DOHH2 (cell line): Measurements from ENCODE around the gene DFFB.

Source experiments
- H3F3A ChIP-seq: fragments of 200-600 bp; sonication (generic), shearing (Covaris generic); 2 replicates; pipeline ENCODE4 v1.6.0; 2016; ENCODE audit warnings: antibody characterized with exemption, mild to moderate bottlenecking; ENCODE audit not compliant: control insufficient read depth, insufficient read depth
- H3K27ac ChIP-seq: fragments of 200-600 bp; sonication (generic); 2 replicates; pipeline ENCODE4 v1.5.1; 2014; ENCODE audit warnings: low read depth, mild to moderate bottlenecking, low read length, moderate library complexity
- H3K27me3 ChIP-seq: fragments of 200-600 bp; sonication (generic); 2 replicates; pipeline ENCODE4 v1.6.1; 2014; ENCODE audit warnings: mild to moderate bottlenecking, low read length, mixed read lengths; ENCODE audit not compliant: control insufficient read depth
- H3K36me3 ChIP-seq: fragments of 200-600 bp; sonication (generic); 2 replicates; pipeline ENCODE4 v1.6.1; 2014; ENCODE audit warnings: mild to moderate bottlenecking, low read length, moderate library complexity, mixed read lengths; ENCODE audit not compliant: control insufficient read depth
- H3K4me1 ChIP-seq: fragments of 200-600 bp; sonication (generic); 2 replicates; pipeline ENCODE4 v1.6.1; 2014; ENCODE audit warnings: mild to moderate bottlenecking, low read length, mixed read lengths; ENCODE audit not compliant: control insufficient read depth
- H3K4me2 ChIP-seq: fragments of 200-600 bp; sonication (generic); 2 replicates; pipeline ENCODE4 v1.6.0; 2014; ENCODE audit warnings: mild to moderate bottlenecking, low read length, moderate library complexity
- H3K4me3 ChIP-seq: fragments of 200-600 bp; sonication (generic); 2 replicates; pipeline ENCODE4 v1.5.1; 2014; ENCODE audit warnings: mild to moderate bottlenecking, low read length, mixed read lengths
- H3K79me2 ChIP-seq: fragments of 200-600 bp; sonication (generic); 2 replicates; pipeline ENCODE4 v1.6.1; 2014; ENCODE audit warnings: mild to moderate bottlenecking, low read length, mixed read lengths; ENCODE audit not compliant: control insufficient read depth
- H3K9me2 ChIP-seq: fragments of 200-600 bp; sonication (generic); replicated peaks from 2 replicates; pipeline ENCODE4 v1.6.1; 2014; ENCODE audit warnings: mild to moderate bottlenecking, low read length, mixed read lengths; ENCODE audit not compliant: control insufficient read depth
- H3K9me3 ChIP-seq: fragments of 200-600 bp; sonication (generic); 2 replicates; pipeline ENCODE4 v1.6.1; 2014; ENCODE audit warnings: antibody characterized with exemption, low read length, mixed read lengths; ENCODE audit not compliant: control insufficient read depth, insufficient read depth
- H4K20me1 ChIP-seq: fragments of 200-600 bp; sonication (generic); 2 replicates; pipeline ENCODE4 v1.6.0; 2014; ENCODE audit warnings: low read depth, mild to moderate bottlenecking, antibody characterized with exemption, low read length, moderate library complexity; ENCODE audit not compliant: control insufficient read depth, insufficient read depth
- EZH2phosphoT487 ChIP-seq: fragments of 200-600 bp; sonication (generic); IDR thresholded peaks from 2 replicates; pipeline ENCODE4 v1.6.1; 2017; ENCODE audit warnings: borderline replicate concordance, mild to moderate bottlenecking, antibody characterized with exemption, low read length, moderate library complexity, mixed read lengths
- TF ChIP-seq, protein P1 (sequence below): fragments of 200-600 bp; sonication (generic); IDR thresholded peaks from one replicate; pipeline ENCODE4 v1.5.1; 2014; ENCODE audit warnings: antibody characterized with exemption, mild to moderate bottlenecking, low read depth, low read length; ENCODE audit not compliant: poor library complexity, severe bottlenecking

DFFB gene

DNA sequence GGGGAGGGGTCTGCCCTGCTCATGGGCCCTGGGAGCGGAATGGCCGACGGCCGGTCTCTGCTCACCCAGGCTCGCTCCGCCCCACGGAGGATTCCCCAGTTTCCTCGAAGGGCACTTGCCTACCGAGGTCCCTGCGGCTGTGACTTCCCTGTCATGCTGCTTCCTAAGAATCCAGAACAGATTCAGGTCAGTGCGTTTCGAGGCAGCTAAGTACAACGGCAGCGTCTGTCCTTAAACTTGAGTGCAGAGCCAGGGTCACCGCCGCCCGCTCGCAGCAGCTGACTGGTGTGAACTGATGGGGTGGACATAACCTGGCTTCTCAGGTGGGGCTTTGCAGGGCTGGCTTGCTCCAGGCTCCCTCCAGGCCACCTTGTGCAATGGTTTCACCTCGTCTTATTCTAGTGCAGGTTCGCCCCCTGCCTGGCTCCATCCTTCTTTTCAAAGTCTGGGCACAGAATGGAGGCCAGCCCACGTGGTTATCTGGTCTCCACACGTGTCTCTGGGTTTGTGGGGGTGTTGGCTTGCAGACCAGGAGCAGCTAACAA, 50.4 kb downstream of the DFFB start:
- Histone ChIP-seq H3K79me2 (peaks cover 31% of the 10 kb centered on the region), H3K27ac (peak overlapping the region; percentile 96), H3K4me2 (peak overlapping the region; percentile 100), H3K36me3 (peaks cover 20% of the 10 kb centered on the region), H3K27me3 (no peaks in the 10 kb centered on the region), H4K20me1 (no peaks in the 10 kb centered on the region), H3K9me2 (no peaks in the 10 kb centered on the region), H3K4me1 (peaks cover 99% of the 10 kb centered on the region), H3K4me3 (peak overlapping the region; percentile 81), H3F3A (peaks cover 24% of the 10 kb centered on the region), H3K9me3 (no peaks in the 10 kb centered on the region)
- TF ChIP-seq EZH2phosphoT487 = no peak
- TF ChIP-seq, protein P1, sequence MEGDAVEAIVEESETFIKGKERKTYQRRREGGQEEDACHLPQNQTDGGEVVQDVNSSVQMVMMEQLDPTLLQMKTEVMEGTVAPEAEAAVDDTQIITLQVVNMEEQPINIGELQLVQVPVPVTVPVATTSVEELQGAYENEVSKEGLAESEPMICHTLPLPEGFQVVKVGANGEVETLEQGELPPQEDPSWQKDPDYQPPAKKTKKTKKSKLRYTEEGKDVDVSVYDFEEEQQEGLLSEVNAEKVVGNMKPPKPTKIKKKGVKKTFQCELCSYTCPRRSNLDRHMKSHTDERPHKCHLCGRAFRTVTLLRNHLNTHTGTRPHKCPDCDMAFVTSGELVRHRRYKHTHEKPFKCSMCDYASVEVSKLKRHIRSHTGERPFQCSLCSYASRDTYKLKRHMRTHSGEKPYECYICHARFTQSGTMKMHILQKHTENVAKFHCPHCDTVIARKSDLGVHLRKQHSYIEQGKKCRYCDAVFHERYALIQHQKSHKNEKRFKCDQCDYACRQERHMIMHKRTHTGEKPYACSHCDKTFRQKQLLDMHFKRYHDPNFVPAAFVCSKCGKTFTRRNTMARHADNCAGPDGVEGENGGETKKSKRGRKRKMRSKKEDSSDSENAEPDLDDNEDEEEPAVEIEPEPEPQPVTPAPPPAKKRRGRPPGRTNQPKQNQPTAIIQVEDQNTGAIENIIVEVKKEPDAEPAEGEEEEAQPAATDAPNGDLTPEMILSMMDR = no peak

DNA sequence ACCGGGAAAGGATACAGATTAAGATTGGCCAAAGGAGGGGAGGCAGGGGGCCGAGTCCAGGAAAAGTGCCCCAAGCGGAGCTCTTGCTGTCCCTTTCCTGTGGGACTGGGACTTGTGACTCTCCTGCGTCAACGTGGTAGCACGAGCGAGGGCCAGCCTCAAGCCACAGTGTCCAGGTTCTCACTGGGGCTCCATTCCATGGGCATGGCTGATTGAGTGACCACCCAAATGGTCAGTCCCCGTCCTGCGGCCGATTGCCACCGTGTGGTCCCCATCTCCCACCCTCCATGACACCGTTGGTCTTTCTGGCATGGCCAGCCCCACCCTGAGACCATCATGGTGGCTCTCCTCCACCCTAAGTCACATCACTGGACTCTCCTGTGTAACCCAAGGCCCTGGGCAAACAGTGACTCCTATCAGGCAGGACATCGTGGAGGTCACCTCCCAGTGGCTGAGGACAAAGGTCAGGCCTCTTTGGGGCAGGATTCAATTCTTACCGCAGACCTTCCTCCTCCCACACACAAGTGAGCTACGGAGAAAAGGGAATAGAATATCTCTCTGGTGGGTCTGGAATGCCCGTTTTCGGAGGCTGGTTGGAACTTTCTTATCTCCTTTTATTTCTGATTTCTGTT, 51.7 kb downstream of the DFFB start:
- no peak for TF ChIP-seq EZH2phosphoT487
- TF ChIP-seq, protein P1 = no peak

DNA sequence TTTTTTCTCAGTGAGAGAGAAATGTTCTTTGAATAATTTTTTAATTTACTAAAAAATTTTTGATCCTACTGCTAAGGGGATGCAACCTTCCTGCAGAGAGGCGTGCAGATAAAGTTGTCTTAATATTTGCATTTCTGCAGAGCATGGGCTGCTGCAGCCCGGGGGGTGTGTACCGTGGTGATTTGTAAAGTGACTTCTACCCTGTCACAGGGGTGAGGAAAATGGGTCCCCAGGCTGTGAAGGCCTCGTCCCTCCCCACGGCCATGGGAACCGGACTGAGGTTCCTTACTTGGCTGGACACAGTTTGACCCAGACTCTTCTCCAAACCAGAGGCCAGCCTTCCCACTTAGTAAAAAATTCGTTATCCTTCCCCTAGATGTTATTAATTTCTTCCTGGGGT, 52.3 kb downstream of the DFFB start:
- Histone ChIP-seq H3K4me3 (peak overlapping the region; percentile 81), H3K9me2 (no peaks in the 10 kb centered on the region), H3K36me3 (peaks cover 12% of the 10 kb centered on the region), H3K4me1 (peaks cover 86% of the 10 kb centered on the region), H3K9me3 (no peaks in the 10 kb centered on the region), H3K27me3 (no peaks in the 10 kb centered on the region), H3K79me2 (peaks cover 48% of the 10 kb centered on the region), H4K20me1 (no peaks in the 10 kb centered on the region), H3K4me2 (peak overlapping the region; percentile 100), H3K27ac (peak overlapping the region; percentile 96), H3F3A (peaks cover 23% of the 10 kb centered on the region)
- TF ChIP-seq EZH2phosphoT487 = no peak
- TF ChIP-seq, protein P1 = no peak

More for the DNA sequence above, 51.7 kb downstream of the DFFB start:
- Histone ChIP-seq H3K9me2 (no peaks in the 10 kb centered on the region), H3K79me2 (peaks cover 43% of the 10 kb centered on the region), H3K27me3 (no peaks in the 10 kb centered on the region), H3F3A (peaks cover 23% of the 10 kb centered on the region), H3K4me3 (peak overlapping the region; percentile 81), H4K20me1 (no peaks in the 10 kb centered on the region), H3K4me2 (peak overlapping the region; percentile 100), H3K27ac (peak overlapping the region; percentile 96), H3K36me3 (peaks cover 13% of the 10 kb centered on the region), H3K9me3 (no peaks in the 10 kb centered on the region), H3K4me1 (peaks cover 92% of the 10 kb centered on the region)
